B cell (primary cell): ENCODE measurements around the gene CTSD. TPM values are rescaled to one million over a fixed set of nuclear protein-coding genes. Genes with fewer than 3 reads are reported as not detected.

Experiments
- ATAC-seq: fragments of 200-7000 bp; cut with Tn5 transposase; one replicate; pipeline ENCODE4 v1.10.0; 2021; ENCODE audit warnings: low read depth, mild to moderate bottlenecking, moderate number of reproducible peaks, moderate library complexity
- CTCF ChIA-PET: fragments of 350-600 bp; sonication (Branson Sonifier 250); formaldehyde crosslinking; loops from one replicate; lab custom pipeline; 2021; ENCODE audit warnings: antibody characterized with exemption, inconsistent platforms; lab: Charles Lee
- POLR2A ChIA-PET: fragments of 350-600 bp; sonication (Branson Sonifier 250); formaldehyde crosslinking; loops from one replicate; lab custom pipeline; 2021; ENCODE audit warnings: antibody characterized with exemption; lab: Charles Lee
- DNase-seq: peaks from one replicate; pipeline ENCODE4 v3.0.0; 2013
- H2AFZ ChIP-seq: 2 replicates; pipeline ENCODE4 v1.6.1; 2012; ENCODE audit warnings: mild to moderate bottlenecking, low read depth, low read length; ENCODE audit not compliant: insufficient read depth, poor library complexity, severe bottlenecking
- H3K27ac ChIP-seq, 2 donors: 1 replicate in 1 of 2; 2 replicates in 1 of 2; pipeline ENCODE4 v1.5.1; 2012 to 2013; ENCODE audit warnings: low read length in 2 of 2, mild to moderate bottlenecking in 2 of 2, moderate library complexity in 1 of 2
- H3K27me3 ChIP-seq, 4 experiments: fragments of 200-600 bp in 1 of 4; sonication (generic) in 1 of 4; replicated peaks in 1 of 4; 1 replicate in 2 of 4; 2 replicates in 2 of 4; pipeline versions ENCODE4 v1.6.1 to v1.7.0; 2013 to 2016; ENCODE audit warnings: low read length in 3 of 4, mild to moderate bottlenecking in 2 of 4, mixed read lengths in 1 of 4, moderate library complexity in 1 of 4; ENCODE audit not compliant: insufficient read depth in 4 of 4, control insufficient read depth in 3 of 4; ENCODE audit errors: control extremely low read depth in 1 of 4
- H3K36me3 ChIP-seq, 2 experiments: replicated peaks in 1 of 2; 1 replicate in 1 of 2; 2 replicates in 1 of 2; pipeline versions ENCODE4 v1.6.1 to v1.7.1; 2013; ENCODE audit warnings: low read length in 1 of 2; ENCODE audit not compliant: insufficient read depth in 2 of 2, control insufficient read depth in 1 of 2; ENCODE audit errors: control extremely low read depth in 1 of 2, extremely low read depth in 1 of 2
- H3K4me1 ChIP-seq, 2 donors: fragments of 200-600 bp in 1 of 2; sonication (generic) in 1 of 2; 1 replicate in 1 of 2; 2 replicates in 1 of 2; pipeline versions ENCODE4 v1.5.1 to v1.6.1; 2013 to 2017; ENCODE audit warnings: low read length in 2 of 2; ENCODE audit not compliant: control insufficient read depth in 2 of 2, insufficient read depth in 2 of 2
- H3K4me2 ChIP-seq: replicated peaks from 2 replicates; pipeline ENCODE3; 2012; ENCODE audit warnings: mild to moderate bottlenecking, low read depth, low read length; ENCODE audit not compliant: poor library complexity, severe bottlenecking
- H3K4me3 ChIP-seq, 5 experiments: fragments of 200-600 bp in 1 of 5; sonication (generic) in 1 of 5; 1 replicate in 3 of 5; 2 replicates in 2 of 5; pipeline versions ENCODE4 v1.5.1 to v1.7.0; 2011 to 2016; ENCODE audit warnings: low read length in 4 of 5, mild to moderate bottlenecking in 4 of 5, low read depth in 2 of 5, control low read depth in 1 of 5, moderate library complexity in 1 of 5; ENCODE audit not compliant: insufficient read depth in 1 of 5; ENCODE audit errors: control extremely low read depth in 1 of 5, extremely low read depth in 1 of 5
- H3K79me2 ChIP-seq: fragments of 200-600 bp; sonication (generic); one replicate; pipeline ENCODE4 v1.6.0; 2016; ENCODE audit warnings: low read length; ENCODE audit not compliant: control insufficient read depth, insufficient read depth
- H3K9ac ChIP-seq: fragments of 200-600 bp; sonication (generic); 2 replicates; pipeline ENCODE4 v1.6.1; 2017; ENCODE audit warnings: mild to moderate bottlenecking, low read length, moderate library complexity
- H3K9me3 ChIP-seq, 3 donors: one replicate each; pipeline versions ENCODE4 v1.6.1 to v1.7.1; 2013; ENCODE audit warnings: low read length in 2 of 3; ENCODE audit not compliant: control insufficient read depth in 2 of 3, insufficient read depth in 1 of 3; ENCODE audit errors: control extremely low read depth in 1 of 3
- H4K20me1 ChIP-seq: 2 replicates; pipeline ENCODE4 v1.6.0; 2012; ENCODE audit warnings: mild to moderate bottlenecking, low read length; ENCODE audit not compliant: insufficient read depth, control insufficient read depth, poor library complexity, severe bottlenecking
- H3K27ac Mint-ChIP-seq: one replicate; pipeline ENCODE4 v1.8.0; 2021; ENCODE audit warnings: mixed read lengths
- H3K27me3 Mint-ChIP-seq: one replicate; pipeline ENCODE4 v1.8.0; 2021; ENCODE audit warnings: mixed read lengths
- H3K4me1 Mint-ChIP-seq: one replicate; pipeline ENCODE4 v1.8.0; 2021; ENCODE audit warnings: mixed read lengths
- H3K4me3 Mint-ChIP-seq: one replicate; pipeline ENCODE4 v1.8.0; 2021; ENCODE audit warnings: mixed read lengths
- H3K9me3 Mint-ChIP-seq: one replicate; pipeline ENCODE4 v1.8.0; 2022; ENCODE audit warnings: mixed read lengths; ENCODE audit not compliant: insufficient read depth
- EZH2 ChIP-seq: IDR thresholded peaks from 2 replicates; pipeline ENCODE4 v1.6.1; 2012; ENCODE audit warnings: borderline replicate concordance, low read depth, mild to moderate bottlenecking, moderate library complexity, low read length; ENCODE audit not compliant: insufficient read depth, poor library complexity, severe bottlenecking
- WGBS: methylation state at CpG from one replicate; pipeline ENCODE4 v1.1.5; 2013; ENCODE audit warnings: missing lambda C conversion rate; ENCODE audit not compliant: insufficient coverage; 5-methylcytosine and 5-hydroxymethylcytosine counted together
- intact Hi-C: fragments of 100-400 bp; cut with micrococcal nuclease; formaldehyde crosslinking; loops from one replicate; pipeline ENCODE4 v1.10.0; 2022
- polyA plus RNA-seq: library from polyadenylated mRNA; depleted of rRNA; stranded (reverse); fragments of >200 nt; gene quantifications from 2 replicates; pipeline ENCODE4 v1.2.3, GENCODE V29; 2012
- total RNA-seq, 2 donors: library from RNA; stranded (reverse); fragments of 120-200 nt in 1 of 2; gene quantifications; 1 replicate in 1 of 2; 2 replicates in 1 of 2; pipeline versions ENCODE4 v1.2.3 to v1.2.4, GENCODE V29; 2013 to 2022
- TF ChIP-seq, protein P1 (sequence below): fragments of 200-600 bp; IDR thresholded peaks from one replicate; pipeline ENCODE4 v1.8.0; 2022; ENCODE audit warnings: antibody characterized with exemption, mild to moderate bottlenecking

The CTSD gene
- total and polyA plus RNA-seq, 2 donors (not counting 1 experiment from before 2014, with no cell fraction given), result 42.2 to 83.5 TPM

DNA sequence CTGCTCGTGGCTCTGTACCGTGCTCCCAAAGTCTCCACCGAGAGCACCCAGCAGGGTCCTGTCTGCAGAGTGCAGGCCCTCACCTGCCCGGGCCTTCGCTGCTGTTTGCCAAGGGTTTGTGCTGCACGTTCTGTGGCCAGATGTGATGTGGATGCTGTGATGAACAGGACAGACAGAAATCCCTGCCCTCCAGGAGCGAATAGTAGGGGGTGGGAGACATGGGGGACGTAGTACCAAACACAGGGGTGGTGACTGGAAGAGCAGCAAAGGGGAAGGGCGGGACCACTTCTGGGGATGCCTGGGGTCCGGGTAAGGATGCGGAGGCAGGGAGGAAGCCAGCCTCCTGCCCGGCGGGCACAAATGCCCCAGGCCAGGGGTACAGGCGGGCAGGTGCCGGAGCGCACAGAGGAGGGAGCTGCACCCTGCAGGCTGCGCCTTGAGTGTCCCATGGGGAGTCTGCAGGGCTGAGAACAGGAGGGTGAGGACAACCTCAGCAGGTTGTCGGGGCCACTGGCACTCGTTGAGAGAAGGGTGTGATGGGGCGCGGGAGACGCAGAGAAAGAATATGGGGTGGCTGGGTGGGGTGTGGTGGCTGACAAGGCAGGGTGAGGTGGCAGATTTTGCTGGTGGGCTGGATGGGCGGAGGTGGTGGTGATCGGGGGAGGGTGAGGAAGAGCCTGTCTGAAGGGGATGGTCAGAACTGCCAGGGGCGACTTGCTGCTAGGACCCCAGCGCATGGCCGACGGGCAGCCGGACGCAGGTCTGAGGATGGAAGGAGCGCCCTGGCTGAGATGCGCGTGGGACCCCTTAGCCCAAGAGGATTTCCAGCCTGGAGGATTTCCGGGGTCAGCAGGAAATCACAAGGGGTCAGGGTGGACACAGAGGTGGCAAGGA is 16.3 kb upstream of the CTSD start:
- Histone ChIP-seq H3K79me2 (no peaks in the 10 kb centered on the region), H3K4me3 (no peak overlapping the region), H3K27me3 (no peaks in the 10 kb centered on the region), H3K27ac (no peak overlapping the region), H3K4me2 (no peak overlapping the region), H3K9ac (no peak overlapping the region), H2AFZ (no peak overlapping the region), H3K9me3 (no peaks in the 10 kb centered on the region), H3K36me3 (no peaks in the 10 kb centered on the region), H3K4me1 (peaks cover 0 to 10% of the 10 kb centered on the region in 2 donors), H4K20me1 (no peaks in the 10 kb centered on the region)
- no peak overlapping the region for H3K27ac Mint-ChIP-seq
- no peak for DNase-seq
- intact Hi-C loops, result no loop called here
- no peak overlapping the region for H3K4me3 Mint-ChIP-seq
- ChIA-PET POLR2A (no interaction called here), CTCF (no interaction called here)
- 93% methylated on average over 34 of the region's 34 CpGs for WGBS
- no peak for TF ChIP-seq EZH2
- TF ChIP-seq, protein P1, sequence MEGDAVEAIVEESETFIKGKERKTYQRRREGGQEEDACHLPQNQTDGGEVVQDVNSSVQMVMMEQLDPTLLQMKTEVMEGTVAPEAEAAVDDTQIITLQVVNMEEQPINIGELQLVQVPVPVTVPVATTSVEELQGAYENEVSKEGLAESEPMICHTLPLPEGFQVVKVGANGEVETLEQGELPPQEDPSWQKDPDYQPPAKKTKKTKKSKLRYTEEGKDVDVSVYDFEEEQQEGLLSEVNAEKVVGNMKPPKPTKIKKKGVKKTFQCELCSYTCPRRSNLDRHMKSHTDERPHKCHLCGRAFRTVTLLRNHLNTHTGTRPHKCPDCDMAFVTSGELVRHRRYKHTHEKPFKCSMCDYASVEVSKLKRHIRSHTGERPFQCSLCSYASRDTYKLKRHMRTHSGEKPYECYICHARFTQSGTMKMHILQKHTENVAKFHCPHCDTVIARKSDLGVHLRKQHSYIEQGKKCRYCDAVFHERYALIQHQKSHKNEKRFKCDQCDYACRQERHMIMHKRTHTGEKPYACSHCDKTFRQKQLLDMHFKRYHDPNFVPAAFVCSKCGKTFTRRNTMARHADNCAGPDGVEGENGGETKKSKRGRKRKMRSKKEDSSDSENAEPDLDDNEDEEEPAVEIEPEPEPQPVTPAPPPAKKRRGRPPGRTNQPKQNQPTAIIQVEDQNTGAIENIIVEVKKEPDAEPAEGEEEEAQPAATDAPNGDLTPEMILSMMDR, result no peak
- no peaks in the 10 kb centered on the region for H3K9me3 Mint-ChIP-seq
- peaks cover 15% of the 10 kb centered on the region for H3K4me1 Mint-ChIP-seq
- no peak for ATAC-seq
- H3K27me3 Mint-ChIP-seq, result peaks cover 5% of the 10 kb centered on the region

DNA sequence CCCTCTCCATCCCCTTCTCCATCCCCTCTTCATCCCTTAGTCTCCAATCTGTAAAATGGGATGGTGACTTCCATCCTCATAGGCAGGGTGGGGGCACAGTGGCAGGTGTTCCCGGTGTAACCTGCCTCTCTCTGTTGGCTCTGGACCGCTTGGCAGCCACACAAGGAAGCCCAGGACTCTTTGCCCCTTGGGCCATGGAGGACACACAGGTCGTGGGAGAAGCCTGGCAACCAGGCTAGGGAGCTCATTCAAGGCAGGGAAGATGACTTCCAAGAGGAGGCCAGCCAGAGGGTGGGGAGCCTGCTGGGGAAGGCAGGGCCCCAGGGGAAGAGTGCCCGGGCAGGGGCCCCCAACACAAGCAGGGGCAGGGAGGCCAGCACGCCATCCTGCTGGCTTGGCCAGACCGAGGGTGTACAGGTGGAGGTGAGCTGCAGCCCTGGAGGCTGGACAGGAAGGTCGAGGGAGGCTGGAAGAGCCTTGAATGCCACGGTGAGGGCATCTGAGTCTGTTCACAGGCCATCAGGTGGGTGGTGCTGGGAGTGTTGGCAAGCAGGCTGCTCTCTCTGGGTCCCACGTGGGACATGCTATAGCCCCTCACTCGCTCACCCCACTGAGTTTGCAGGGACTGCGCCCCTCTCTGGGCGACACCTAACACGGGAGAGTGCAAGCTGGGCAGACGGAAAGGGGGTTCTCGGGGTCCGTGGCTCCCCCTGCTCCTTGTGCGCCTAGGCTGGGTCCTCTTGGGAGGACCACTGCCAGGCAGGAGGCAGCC is 15.5 kb upstream of the CTSD start:
- 88% methylated on average over 17 of the region's 17 CpGs for WGBS
- intact Hi-C loops, result no loop called here
- no peak overlapping the region for H3K27ac Mint-ChIP-seq

More for the DNA sequence above, 15.5 kb upstream of the CTSD start:
- H3K4me3 ChIP-seq, result no peak overlapping the region
- peaks cover 0 to 2% (median 0%) of the 10 kb centered on the region in 4 experiments for H3K27me3 ChIP-seq
- Mint-ChIP-seq H3K4me3 (no peak overlapping the region), H3K4me1 (peaks cover 15% of the 10 kb centered on the region), H3K9me3 (no peaks in the 10 kb centered on the region), H3K27me3 (peaks cover 11% of the 10 kb centered on the region)
- ChIA-PET POLR2A (no interaction called here), CTCF (no interaction called here)
- no peaks in the 10 kb centered on the region for H3K36me3 ChIP-seq
- peaks cover 0 to 10% of the 10 kb centered on the region in 2 donors for H3K4me1 ChIP-seq
- H3K79me2 ChIP-seq, result no peaks in the 10 kb centered on the region
- no peak overlapping the region for H2AFZ ChIP-seq
- ATAC-seq, result no peak
- H3K9ac ChIP-seq, result no peak overlapping the region
- no peak overlapping the region for H3K4me2 ChIP-seq
- no peak for TF ChIP-seq EZH2
- TF ChIP-seq, protein P1, result no peak
- H4K20me1 ChIP-seq, result no peaks in the 10 kb centered on the region
- DNase-seq, result no peak
- H3K9me3 ChIP-seq, result no peaks in the 10 kb centered on the region
- no peak overlapping the region for H3K27ac ChIP-seq
